Osteoblast (primary cell): ENCODE results near the gene TAF4. TPM values are rescaled to one million over a fixed set of nuclear protein-coding genes. Genes with fewer than 3 reads are reported as not detected.

Experiments
- DNase-seq: peaks from one replicate; pipeline ENCODE4 v3.0.0; 2011; ENCODE audit warnings: low spot score, mixed read lengths; ENCODE audit not compliant: insufficient read length; ENCODE audit errors: missing footprints
- H2AFZ ChIP-seq: 2 replicates; pipeline ENCODE4 v1.6.0; 2011; ENCODE audit warnings: mild to moderate bottlenecking, low read length
- H3K27ac ChIP-seq: 2 replicates; pipeline ENCODE4 v1.5.1; 2011; ENCODE audit warnings: mild to moderate bottlenecking, low read depth, low read length, moderate library complexity
- H3K27me3 ChIP-seq: 2 replicates; pipeline ENCODE4 v1.6.0; 2012; ENCODE audit warnings: mild to moderate bottlenecking, control low read depth, inconsistent platforms, low read length, moderate library complexity; ENCODE audit not compliant: insufficient read depth
- H3K36me3 ChIP-seq: 2 replicates; pipeline ENCODE4 v1.5.1; 2011; ENCODE audit warnings: mild to moderate bottlenecking, low read length, control low read depth, moderate library complexity; ENCODE audit not compliant: insufficient read depth
- H3K4me1 ChIP-seq: 2 replicates; pipeline ENCODE4 v1.5.1; 2011; ENCODE audit warnings: mild to moderate bottlenecking, low read length, control low read depth, moderate library complexity; ENCODE audit not compliant: insufficient read depth
- H3K4me2 ChIP-seq: 2 replicates; pipeline ENCODE4 v1.6.0; 2011; ENCODE audit warnings: mild to moderate bottlenecking, low read length; ENCODE audit not compliant: insufficient read depth
- H3K4me3 ChIP-seq: fragments of 200-600 bp; sonication (generic); 3 replicates; pipeline ENCODE4 v1.5.1; 2012; ENCODE audit warnings: mild to moderate bottlenecking, low read length, inconsistent platforms; ENCODE audit not compliant: insufficient read depth
- H3K79me2 ChIP-seq: 2 replicates; pipeline ENCODE4 v1.6.0; 2012; ENCODE audit warnings: mild to moderate bottlenecking, low read length, control low read depth, inconsistent platforms; ENCODE audit not compliant: insufficient read depth
- H3K9me3 ChIP-seq: 2 replicates; pipeline ENCODE4 v1.5.1; 2011; ENCODE audit warnings: low read depth, low read length, control low read depth
- H4K20me1 ChIP-seq: 2 replicates; pipeline ENCODE4 v1.6.0; 2012; ENCODE audit warnings: mild to moderate bottlenecking, low read length, control low read depth; ENCODE audit not compliant: insufficient read depth
- CTCF ChIP-seq: IDR thresholded peaks from 2 replicates; pipeline ENCODE4 v1.5.1; 2011; ENCODE audit warnings: mild to moderate bottlenecking, low read depth, low read length, moderate library complexity; ENCODE audit errors: extremely low read depth
- total RNA-seq: library from RNA; depleted of rRNA; stranded (reverse); fragments of >200 nt; gene quantifications from 2 replicates; pipeline ENCODE4 v1.2.3, GENCODE V29; 2012

TAF4 gene
- total RNA-seq, 1 donor: 4.3 TPM

- peaks cover 6% of the 10 kb centered on the region for H3K36me3 ChIP-seq
- peak; percentile 68 for DNase-seq
- no peaks in the 10 kb centered on the region for H3K79me2 ChIP-seq
- no peaks in the 10 kb centered on the region for H3K27me3 ChIP-seq
- TF ChIP-seq CTCF: no peak
- H3K27ac ChIP-seq: no peak overlapping the region
- no peaks in the 10 kb centered on the region for H3K9me3 ChIP-seq
- H4K20me1 ChIP-seq: peaks cover 6% of the 10 kb centered on the region
- H3K4me1 ChIP-seq: no peaks in the 10 kb centered on the region
- H3K4me3 ChIP-seq: no peak overlapping the region
- H3K4me2 ChIP-seq: no peak overlapping the region
- no peak overlapping the region for H2AFZ ChIP-seq
Observed at GRCh38 chr20:61979090-61979489, 86.6 kb downstream of the TAF4 start.

DNA sequence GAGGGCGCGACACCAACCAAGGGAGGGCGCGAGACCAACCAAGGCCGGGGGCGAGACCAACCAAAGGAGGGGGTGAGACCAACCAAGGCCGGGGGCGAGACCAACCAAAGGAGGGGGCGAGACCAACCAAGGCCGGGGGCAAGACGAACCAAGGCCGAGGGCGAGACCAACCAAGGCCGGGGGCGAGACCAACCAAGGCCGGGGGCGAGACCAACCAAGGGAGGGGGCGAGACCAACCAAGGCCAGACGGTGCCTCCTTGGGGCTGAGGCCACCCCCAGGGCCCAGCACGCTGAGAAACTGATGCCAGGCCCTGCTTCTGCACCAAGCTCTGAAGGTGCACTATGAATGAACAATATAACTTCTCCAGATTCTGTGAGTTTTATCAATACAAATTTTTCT, 87.2 kb downstream of the TAF4 start:
- H3K4me3 ChIP-seq: no peak overlapping the region

GRCh38 chr20:61977419-61977786, 88.3 kb downstream of the TAF4 start:
- Histone ChIP-seq H3K27me3 (no peaks in the 10 kb centered on the region), H3K36me3 (peaks cover 6% of the 10 kb centered on the region), H3K27ac (no peak overlapping the region), H2AFZ (no peak overlapping the region), H4K20me1 (peaks cover 6% of the 10 kb centered on the region), H3K4me3 (no peak overlapping the region), H3K79me2 (no peaks in the 10 kb centered on the region), H3K4me1 (no peaks in the 10 kb centered on the region), H3K4me2 (no peak overlapping the region), H3K9me3 (no peaks in the 10 kb centered on the region)
- TF ChIP-seq CTCF: no peak
- DNase-seq: no peak

More for the DNA sequence above, 87.2 kb downstream of the TAF4 start:
- TF ChIP-seq CTCF: no peak
- no peak overlapping the region for H3K4me2 ChIP-seq
- H3K27me3 ChIP-seq: no peaks in the 10 kb centered on the region
- DNase-seq: no peak
- H3K4me1 ChIP-seq: no peaks in the 10 kb centered on the region
- no peak overlapping the region for H2AFZ ChIP-seq
- H3K27ac ChIP-seq: no peak overlapping the region
- peaks cover 6% of the 10 kb centered on the region for H4K20me1 ChIP-seq
- H3K36me3 ChIP-seq: peaks cover 6% of the 10 kb centered on the region
- no peaks in the 10 kb centered on the region for H3K79me2 ChIP-seq
- H3K9me3 ChIP-seq: no peaks in the 10 kb centered on the region

- Histone ChIP-seq H4K20me1 (peaks cover 6% of the 10 kb centered on the region), H3K27ac (no peak overlapping the region), H2AFZ (no peak overlapping the region), H3K9me3 (no peaks in the 10 kb centered on the region), H3K4me1 (no peaks in the 10 kb centered on the region), H3K79me2 (no peaks in the 10 kb centered on the region), H3K4me3 (no peak overlapping the region), H3K36me3 (peaks cover 6% of the 10 kb centered on the region), H3K4me2 (no peak overlapping the region), H3K27me3 (no peaks in the 10 kb centered on the region)
- peak; percentile 82 for DNase-seq
- no peak for TF ChIP-seq CTCF
Observed at GRCh38 chr20:61976644-61977418, 88.8 kb downstream of the TAF4 start.
